Retinal pigment epithelial cell (primary cell): Measurements from ENCODE around the gene ADGRF1.

Experiments used
- DNase-seq: peaks from one replicate; pipeline ENCODE4 v3.0.0-alpha.2; 2010; ENCODE audit warnings: low read depth
- H3K4me3 ChIP-seq: 2 replicates; pipeline ENCODE4 v1.5.1; 2011; ENCODE audit warnings: mild to moderate bottlenecking, low read length, control low read depth, moderate library complexity
- TF ChIP-seq, protein P1 (sequence below): conservative IDR thresholded peaks from 2 replicates; pipeline ENCODE4 v1.5.1; 2011; ENCODE audit warnings: low read depth, low read length, control low read depth, inconsistent platforms

Gene ADGRF1

DNA sequence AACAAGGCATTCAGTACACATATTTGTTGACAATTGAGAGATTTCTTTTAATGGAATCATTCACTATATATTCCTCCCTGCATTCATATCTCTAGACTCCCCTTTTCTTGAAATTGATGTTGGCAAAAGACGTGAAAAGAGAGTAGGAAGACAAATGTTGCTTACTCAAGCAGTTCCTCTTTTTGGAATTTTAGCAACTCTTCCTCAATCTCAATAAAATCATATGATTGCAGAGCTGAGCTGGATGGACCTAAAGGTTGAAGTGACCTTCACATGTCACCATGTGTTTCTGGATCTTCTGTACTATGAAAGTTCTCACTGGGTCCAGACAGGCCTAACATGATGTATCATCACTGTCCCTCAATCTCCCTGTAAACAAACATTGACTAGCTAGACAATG, 18.6 kb downstream of the ADGRF1 start:
- no peak overlapping the region for H3K4me3 ChIP-seq
- TF ChIP-seq, protein P1, sequence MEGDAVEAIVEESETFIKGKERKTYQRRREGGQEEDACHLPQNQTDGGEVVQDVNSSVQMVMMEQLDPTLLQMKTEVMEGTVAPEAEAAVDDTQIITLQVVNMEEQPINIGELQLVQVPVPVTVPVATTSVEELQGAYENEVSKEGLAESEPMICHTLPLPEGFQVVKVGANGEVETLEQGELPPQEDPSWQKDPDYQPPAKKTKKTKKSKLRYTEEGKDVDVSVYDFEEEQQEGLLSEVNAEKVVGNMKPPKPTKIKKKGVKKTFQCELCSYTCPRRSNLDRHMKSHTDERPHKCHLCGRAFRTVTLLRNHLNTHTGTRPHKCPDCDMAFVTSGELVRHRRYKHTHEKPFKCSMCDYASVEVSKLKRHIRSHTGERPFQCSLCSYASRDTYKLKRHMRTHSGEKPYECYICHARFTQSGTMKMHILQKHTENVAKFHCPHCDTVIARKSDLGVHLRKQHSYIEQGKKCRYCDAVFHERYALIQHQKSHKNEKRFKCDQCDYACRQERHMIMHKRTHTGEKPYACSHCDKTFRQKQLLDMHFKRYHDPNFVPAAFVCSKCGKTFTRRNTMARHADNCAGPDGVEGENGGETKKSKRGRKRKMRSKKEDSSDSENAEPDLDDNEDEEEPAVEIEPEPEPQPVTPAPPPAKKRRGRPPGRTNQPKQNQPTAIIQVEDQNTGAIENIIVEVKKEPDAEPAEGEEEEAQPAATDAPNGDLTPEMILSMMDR: no peak
- no peak for DNase-seq

DNA sequence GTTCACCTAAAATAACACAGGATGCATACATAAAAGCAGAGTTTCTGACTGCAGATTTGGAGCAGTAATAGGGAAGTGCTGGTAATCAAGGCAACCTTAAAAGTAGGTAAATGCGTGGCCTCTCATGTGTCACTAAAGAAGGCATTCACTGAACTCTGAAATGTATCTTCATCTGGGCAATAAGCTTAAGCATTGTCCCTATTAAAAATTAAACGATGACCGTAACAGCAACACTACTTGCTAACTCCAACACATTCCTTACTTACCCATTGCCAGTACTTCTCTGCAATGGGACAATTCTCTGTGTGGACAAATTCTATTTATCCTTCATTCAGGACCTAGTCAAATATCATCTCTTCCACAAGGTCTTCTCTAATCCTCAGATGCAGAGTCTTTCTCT, 19.9 kb downstream of the ADGRF1 start:
- TF ChIP-seq, protein P1: no peak
- DNase-seq: no peak
- H3K4me3 ChIP-seq: no peak overlapping the region

DNA sequence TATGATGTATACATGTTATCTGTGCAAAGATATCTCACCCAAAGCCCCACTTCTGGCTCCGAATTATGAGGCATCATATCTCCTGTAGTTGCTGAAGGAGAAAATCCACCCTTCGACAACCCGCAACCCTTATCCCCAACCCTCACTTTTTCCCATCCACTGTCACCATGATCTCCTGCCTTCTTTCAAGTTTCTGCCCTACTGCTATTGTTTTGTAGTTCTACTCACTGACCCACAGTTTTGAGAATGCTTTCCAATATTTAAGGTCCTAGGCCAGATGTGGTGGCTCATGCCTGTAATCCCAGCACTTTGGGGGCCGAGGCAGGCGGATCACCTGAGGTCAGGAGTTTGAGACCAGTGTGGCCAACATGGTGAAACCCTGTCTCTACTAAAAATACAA, 22.2 kb downstream of the ADGRF1 start:
- H3K4me3 ChIP-seq: no peak overlapping the region
- no peak for DNase-seq
- TF ChIP-seq, protein P1: no peak

DNA sequence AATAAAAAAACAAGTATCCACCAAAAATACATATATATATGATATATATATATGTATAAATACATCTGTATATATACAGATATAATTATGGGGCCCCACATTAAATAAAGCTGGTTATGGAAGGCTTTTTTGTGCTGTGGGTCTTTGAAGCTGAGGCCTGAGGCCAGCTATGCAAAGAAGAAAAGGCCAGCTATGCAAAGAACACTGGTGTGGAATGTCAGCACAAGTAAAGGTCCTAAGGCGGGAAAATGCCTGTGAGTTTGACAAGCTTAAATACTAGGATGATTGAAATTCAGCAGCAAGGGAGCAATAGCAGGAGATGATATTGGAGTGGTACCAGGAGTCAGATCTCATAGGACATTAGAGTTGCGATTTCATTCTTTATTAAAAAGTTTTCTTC, 25.2 kb downstream of the ADGRF1 start:
- TF ChIP-seq, protein P1: no peak
- no peak overlapping the region for H3K4me3 ChIP-seq
- DNase-seq: no peak

DNA sequence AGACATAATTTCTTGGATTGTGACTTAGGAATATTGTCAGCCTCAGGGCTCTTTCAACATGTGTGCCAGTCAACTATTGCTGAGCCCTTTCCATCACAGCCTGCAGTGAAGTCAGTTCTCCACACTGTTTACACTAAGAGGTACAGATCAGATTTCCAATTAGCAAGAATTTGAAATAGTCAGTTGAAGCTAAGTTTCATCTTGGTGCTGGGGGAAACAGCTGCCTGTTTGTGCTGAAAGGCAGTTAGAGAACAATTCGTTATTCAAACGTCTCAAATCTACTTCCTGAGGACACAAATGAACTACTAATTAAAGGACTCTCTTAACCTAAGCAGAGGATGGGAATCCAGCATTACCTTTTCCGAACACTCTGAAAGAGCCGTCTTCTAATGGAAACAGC, 25.9 kb downstream of the ADGRF1 start:
- H3K4me3 ChIP-seq: no peak overlapping the region
- DNase-seq: no peak
- TF ChIP-seq, protein P1: no peak

DNA sequence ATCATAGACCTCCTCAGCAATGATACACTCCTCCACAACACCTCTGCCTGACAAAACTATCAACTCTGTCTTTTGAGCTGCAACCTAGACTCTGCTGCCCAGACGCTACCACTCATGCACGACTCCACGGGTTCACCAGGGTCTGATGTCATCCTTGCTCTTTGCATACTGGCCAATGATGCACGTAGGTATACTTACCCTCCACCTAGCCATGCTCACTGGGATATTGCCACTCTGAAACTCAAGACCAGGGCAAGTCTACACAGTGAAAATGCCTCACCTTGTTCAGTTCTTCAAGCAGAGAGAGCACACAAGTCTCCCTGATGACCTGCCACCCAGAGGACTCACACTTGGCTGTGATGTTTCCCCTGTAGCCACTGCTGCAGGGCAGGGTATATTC, 27.7 kb downstream of the ADGRF1 start:
- no peak for DNase-seq
- TF ChIP-seq, protein P1: no peak
- H3K4me3 ChIP-seq: no peak overlapping the region

DNA sequence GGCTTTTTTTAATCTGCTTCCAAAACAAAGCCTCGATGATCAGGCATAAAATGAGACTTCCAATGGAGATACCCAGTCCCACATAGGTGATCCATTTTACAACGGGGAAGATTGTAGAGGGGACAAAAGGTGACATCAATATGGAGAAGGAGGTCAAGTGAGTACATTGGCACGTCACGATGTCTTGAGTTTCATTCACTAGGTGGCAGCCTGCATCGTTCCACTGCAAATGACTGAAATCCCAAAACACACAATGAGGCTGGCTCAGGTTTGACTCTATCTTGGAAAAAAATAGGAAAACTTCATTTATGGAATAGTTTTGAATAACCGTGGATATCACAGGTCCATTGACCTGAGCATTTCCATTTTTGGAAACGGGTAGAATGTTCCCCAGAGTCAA, 32.5 kb downstream of the ADGRF1 start:
- DNase-seq: no peak
- H3K4me3 ChIP-seq: no peak overlapping the region
- TF ChIP-seq, protein P1: no peak
